A673 (cell line): ENCODE results near the gene OXCT2. TPM values are rescaled to one million over a fixed set of nuclear protein-coding genes. Genes with fewer than 3 reads are reported as not detected.

Source experiments
- BruUV-seq: library from RNA; stranded (reverse); fragments of 400-500 nt; replicated peaks from 2 replicates; lab custom pipeline; 2021; lab: Mats Ljungman, UMichigan
- CTCF ChIA-PET: fragments of 300-600 bp; sonication (Branson Sonifier 250); formaldehyde crosslinking; loops from one replicate; lab custom pipeline; 2022; ENCODE audit warnings: antibody characterized with exemption; lab: Charles Lee
- POLR2A ChIA-PET: fragments of 300-600 bp; sonication (Branson Sonifier 250); formaldehyde crosslinking; loops from one replicate; lab custom pipeline; 2022; ENCODE audit warnings: antibody characterized with exemption; ENCODE audit not compliant: low non-redundant PET; lab: Charles Lee
- DNase-seq: peaks from one replicate; pipeline ENCODE4 v3.0.0-alpha.2; 2015; ENCODE audit warnings: low spot score
- H3K27ac ChIP-seq: fragments of 200-600 bp; sonication (generic); 2 replicates; pipeline ENCODE4 v1.5.1; 2016; ENCODE audit warnings: mixed run types, low read depth, mild to moderate bottlenecking, mixed read lengths, antibody characterized with exemption, low read length; ENCODE audit not compliant: poor library complexity, severe bottlenecking
- H3K27me3 ChIP-seq: fragments of 200-600 bp; sonication (generic); replicated peaks from 2 replicates; pipeline ENCODE4 v1.6.1; 2017; ENCODE audit warnings: mixed run types, low read depth, mild to moderate bottlenecking, mixed read lengths, antibody characterized with exemption, low read length; ENCODE audit not compliant: insufficient read depth, poor library complexity
- H3K36me3 ChIP-seq: fragments of 200-600 bp; sonication (generic); 2 replicates; pipeline ENCODE4 v1.6.1; 2016; ENCODE audit warnings: mixed run types, mild to moderate bottlenecking, mixed read lengths, antibody characterized with exemption, low read length; ENCODE audit not compliant: insufficient read depth, poor library complexity, severe bottlenecking
- H3K4me1 ChIP-seq: fragments of 200-600 bp; sonication (generic); 2 replicates; pipeline ENCODE4 v1.6.1; 2017; ENCODE audit warnings: mixed run types, mild to moderate bottlenecking, mixed read lengths, antibody characterized with exemption, low read length; ENCODE audit not compliant: insufficient read depth, poor library complexity, severe bottlenecking
- H3K4me3 ChIP-seq: fragments of 200-600 bp; sonication (generic); 2 replicates; pipeline ENCODE4 v1.5.1; 2016; ENCODE audit warnings: low read depth, mixed run types, mild to moderate bottlenecking, mixed read lengths, low read length; ENCODE audit not compliant: poor library complexity, severe bottlenecking
- H3K9me3 ChIP-seq: fragments of 200-600 bp; sonication (generic); 2 replicates; pipeline ENCODE4 v1.6.1; 2016; ENCODE audit warnings: mixed run types, low read depth, mild to moderate bottlenecking, mixed read lengths, antibody characterized with exemption, low read length; ENCODE audit not compliant: poor library complexity, severe bottlenecking
- CTCF ChIP-seq: fragments of 300-800, 200-600 bp; sonication (generic); conservative IDR thresholded peaks from 2 replicates; pipeline ENCODE4 v1.5.1; 2017; ENCODE audit warnings: low read depth, mild to moderate bottlenecking, antibody characterized with exemption, low read length, moderate library complexity, mixed read lengths
- EZH2 ChIP-seq: fragments of 200-600 bp; sonication (generic); IDR thresholded peaks from 2 replicates; pipeline ENCODE4 v1.6.1; 2017; ENCODE audit warnings: borderline replicate concordance, low read depth, mild to moderate bottlenecking, mixed read lengths, antibody characterized with exemption, low read length; ENCODE audit not compliant: poor library complexity, severe bottlenecking
- intact Hi-C: fragments of 100-400 bp; cut with micrococcal nuclease; formaldehyde crosslinking; loops from one replicate; pipeline ENCODE4 v1.10.0; 2022; ENCODE audit not compliant: unreplicated experiment
- total RNA-seq: library from RNA; stranded (reverse); gene quantifications from 2 replicates; pipeline ENCODE4 v1.2.3, GENCODE V29; 2021

OXCT2 gene
- total RNA-seq, 1 experiment from 2014 or later, result not detected

- Histone ChIP-seq H3K4me1 (no peaks in the 10 kb centered on the region), H3K27me3 (peaks cover 37% of the 10 kb centered on the region), H3K36me3 (no peaks in the 10 kb centered on the region), H3K27ac (no peak overlapping the region), H3K4me3 (no peak overlapping the region), H3K9me3 (no peaks in the 10 kb centered on the region)
- intact Hi-C loops, result loop anchor here (5.0 kb wide), 1 partner anchor 215 kb away; no protein-coding TSS in a partner anchor
- ChIA-PET POLR2A (no interaction called here), CTCF (no interaction called here)
- BruUV-seq, result no TSS peak
- DNase-seq, result no peak
- TF ChIP-seq CTCF (no peak), EZH2 (no peak)
Measured at GRCh38 chr1:39722495-39722894, 48.7 kb downstream of the OXCT2 start.

- ChIA-PET POLR2A (interaction anchor here (0.6 kb wide), 1 partner anchor 262 kb away, joined by 3 read pairs; no protein-coding TSS in a partner anchor), CTCF (no interaction called here)
- H3K9me3 ChIP-seq, result no peaks in the 10 kb centered on the region
- no peak for DNase-seq
- H3K4me3 ChIP-seq, result no peak overlapping the region
- intact Hi-C loops, result loop anchor here (2.0 to 5.0 kb wide), 2 partner anchors 113 to 214 kb away; no protein-coding TSS in a partner anchor
- no TSS peak for BruUV-seq
- no peaks in the 10 kb centered on the region for H3K36me3 ChIP-seq
- TF ChIP-seq EZH2 (no peak), CTCF (no peak)
- no peak overlapping the region for H3K27ac ChIP-seq
- H3K27me3 ChIP-seq, result peaks cover 32% of the 10 kb centered on the region
- no peaks in the 10 kb centered on the region for H3K4me1 ChIP-seq
Measured at GRCh38 chr1:39721664-39722063, 49.5 kb downstream of the OXCT2 start.

- no peaks in the 10 kb centered on the region for H3K4me1 ChIP-seq
- BruUV-seq, result no TSS peak
- peak; percentile 81 for DNase-seq
- H3K36me3 ChIP-seq, result no peaks in the 10 kb centered on the region
- H3K27ac ChIP-seq, result no peak overlapping the region
- CTCF ChIA-PET, result interaction anchor here (0.6 to 1.9 kb wide), 5 partner anchors 49 to 1534 kb away, joined by 3 to 4 read pairs (median 3); no protein-coding TSS in a partner anchor
- H3K4me3 ChIP-seq, result no peak overlapping the region
- POLR2A ChIA-PET, result no interaction called here
- H3K9me3 ChIP-seq, result no peaks in the 10 kb centered on the region
- TF ChIP-seq CTCF, result peak; percentile 79
- no peak for TF ChIP-seq EZH2
- intact Hi-C loops, result loop anchor here (2.0 to 5.0 kb wide), 2 partner anchors 112 to 213 kb away; no protein-coding TSS in a partner anchor
- peaks cover 20% of the 10 kb centered on the region for H3K27me3 ChIP-seq
Measured at GRCh38 chr1:39720094-39720999, 50.8 kb downstream of the OXCT2 start.

Other genes with a start within 250 kb of the OXCT2 start
- gene PABPC4, start 194.6 kb downstream of the OXCT2 start, total RNA-seq, result 242 and 259 TPM in 2 replicates
- gene HEYL, start 131.7 kb downstream of the OXCT2 start, total RNA-seq, result 0.77 and 1.3 TPM in 2 replicates
- gene NT5C1A, start 99.2 kb downstream of the OXCT2 start, total RNA-seq, result not detected in 2 replicates
- not detected in 2 replicates for gene HPCAL4, start 79.9 kb downstream of the OXCT2 start, total RNA-seq
- 62.8 and 71.0 TPM in 2 replicates for gene PPIE, start 32.5 kb downstream of the OXCT2 start, total RNA-seq
- gene BMP8B, start 17.5 kb upstream of the OXCT2 start, total RNA-seq, result 0.06 and 0.09 TPM in 2 replicates
- 39.8 and 41.2 TPM in 2 replicates for gene TRIT1, start 112.2 kb upstream of the OXCT2 start, total RNA-seq
- 0.58 and 2.1 TPM in 2 replicates for gene MYCL, start 130.6 kb upstream of the OXCT2 start, total RNA-seq
- gene MFSD2A, start 183.8 kb upstream of the OXCT2 start, total RNA-seq, result 6.8 and 7.4 TPM in 2 replicates